Panc1 (cell line): ENCODE results near the gene PTPA.

ENCODE experiments used
- TCF7L2 ChIP-seq: IDR thresholded peaks from 2 replicates; pipeline ENCODE4 v1.6.1; 2011; ENCODE audit warnings: mild to moderate bottlenecking, low read depth, low read length, inconsistent platforms
- TF ChIP-seq, protein P1 (sequence below): fragments of 450-650 bp; IDR thresholded peaks from 2 replicates; pipeline ENCODE4 v1.5.1; 2017; ENCODE audit warnings: mild to moderate bottlenecking
- TF ChIP-seq, protein P2 (sequence below), 2 experiments: IDR thresholded peaks; 2 replicates each; pipeline ENCODE4 v1.6.1; 2011 to 2012; ENCODE audit warnings: low read depth in 2 of 2, control low read depth in 1 of 2, low read length in 1 of 2, mild to moderate bottlenecking in 1 of 2, moderate library complexity in 1 of 2; ENCODE audit not compliant: insufficient read depth in 1 of 2

DNA sequence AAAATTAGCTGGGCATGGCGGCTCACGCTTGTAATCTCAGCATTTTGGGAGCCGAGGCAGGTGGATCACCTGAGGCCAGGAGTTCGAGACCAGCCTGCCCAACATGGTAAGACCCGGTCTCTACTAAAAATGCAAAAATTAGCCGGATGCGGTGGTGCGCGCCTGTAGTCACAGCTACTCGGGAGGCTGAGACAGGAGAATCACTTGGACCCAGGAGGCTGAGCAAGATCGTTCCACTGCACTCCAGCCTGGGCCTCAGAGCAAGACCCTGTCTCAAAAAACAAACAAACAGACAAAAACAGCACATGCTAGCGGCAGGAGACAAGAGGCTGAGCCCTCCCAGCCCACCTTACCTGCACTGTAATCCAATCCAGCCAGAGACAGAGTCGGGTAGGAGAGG lies 31.4 kb upstream of the PTPA start:
- TF ChIP-seq, protein P1, sequence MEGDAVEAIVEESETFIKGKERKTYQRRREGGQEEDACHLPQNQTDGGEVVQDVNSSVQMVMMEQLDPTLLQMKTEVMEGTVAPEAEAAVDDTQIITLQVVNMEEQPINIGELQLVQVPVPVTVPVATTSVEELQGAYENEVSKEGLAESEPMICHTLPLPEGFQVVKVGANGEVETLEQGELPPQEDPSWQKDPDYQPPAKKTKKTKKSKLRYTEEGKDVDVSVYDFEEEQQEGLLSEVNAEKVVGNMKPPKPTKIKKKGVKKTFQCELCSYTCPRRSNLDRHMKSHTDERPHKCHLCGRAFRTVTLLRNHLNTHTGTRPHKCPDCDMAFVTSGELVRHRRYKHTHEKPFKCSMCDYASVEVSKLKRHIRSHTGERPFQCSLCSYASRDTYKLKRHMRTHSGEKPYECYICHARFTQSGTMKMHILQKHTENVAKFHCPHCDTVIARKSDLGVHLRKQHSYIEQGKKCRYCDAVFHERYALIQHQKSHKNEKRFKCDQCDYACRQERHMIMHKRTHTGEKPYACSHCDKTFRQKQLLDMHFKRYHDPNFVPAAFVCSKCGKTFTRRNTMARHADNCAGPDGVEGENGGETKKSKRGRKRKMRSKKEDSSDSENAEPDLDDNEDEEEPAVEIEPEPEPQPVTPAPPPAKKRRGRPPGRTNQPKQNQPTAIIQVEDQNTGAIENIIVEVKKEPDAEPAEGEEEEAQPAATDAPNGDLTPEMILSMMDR = no peak
- TF ChIP-seq TCF7L2 = no peak
- TF ChIP-seq, protein P2, sequence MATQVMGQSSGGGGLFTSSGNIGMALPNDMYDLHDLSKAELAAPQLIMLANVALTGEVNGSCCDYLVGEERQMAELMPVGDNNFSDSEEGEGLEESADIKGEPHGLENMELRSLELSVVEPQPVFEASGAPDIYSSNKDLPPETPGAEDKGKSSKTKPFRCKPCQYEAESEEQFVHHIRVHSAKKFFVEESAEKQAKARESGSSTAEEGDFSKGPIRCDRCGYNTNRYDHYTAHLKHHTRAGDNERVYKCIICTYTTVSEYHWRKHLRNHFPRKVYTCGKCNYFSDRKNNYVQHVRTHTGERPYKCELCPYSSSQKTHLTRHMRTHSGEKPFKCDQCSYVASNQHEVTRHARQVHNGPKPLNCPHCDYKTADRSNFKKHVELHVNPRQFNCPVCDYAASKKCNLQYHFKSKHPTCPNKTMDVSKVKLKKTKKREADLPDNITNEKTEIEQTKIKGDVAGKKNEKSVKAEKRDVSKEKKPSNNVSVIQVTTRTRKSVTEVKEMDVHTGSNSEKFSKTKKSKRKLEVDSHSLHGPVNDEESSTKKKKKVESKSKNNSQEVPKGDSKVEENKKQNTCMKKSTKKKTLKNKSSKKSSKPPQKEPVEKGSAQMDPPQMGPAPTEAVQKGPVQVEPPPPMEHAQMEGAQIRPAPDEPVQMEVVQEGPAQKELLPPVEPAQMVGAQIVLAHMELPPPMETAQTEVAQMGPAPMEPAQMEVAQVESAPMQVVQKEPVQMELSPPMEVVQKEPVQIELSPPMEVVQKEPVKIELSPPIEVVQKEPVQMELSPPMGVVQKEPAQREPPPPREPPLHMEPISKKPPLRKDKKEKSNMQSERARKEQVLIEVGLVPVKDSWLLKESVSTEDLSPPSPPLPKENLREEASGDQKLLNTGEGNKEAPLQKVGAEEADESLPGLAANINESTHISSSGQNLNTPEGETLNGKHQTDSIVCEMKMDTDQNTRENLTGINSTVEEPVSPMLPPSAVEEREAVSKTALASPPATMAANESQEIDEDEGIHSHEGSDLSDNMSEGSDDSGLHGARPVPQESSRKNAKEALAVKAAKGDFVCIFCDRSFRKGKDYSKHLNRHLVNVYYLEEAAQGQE (IDR thresholded peaks at IDR 0.05; ENCODE audit: insufficient read depth in 1 of 2, low read depth in 2 of 2, low read length in 1 of 2) = no peak
